Measurements from ENCODE around the gene ANKRD10.

The ANKRD10 gene

DNA sequence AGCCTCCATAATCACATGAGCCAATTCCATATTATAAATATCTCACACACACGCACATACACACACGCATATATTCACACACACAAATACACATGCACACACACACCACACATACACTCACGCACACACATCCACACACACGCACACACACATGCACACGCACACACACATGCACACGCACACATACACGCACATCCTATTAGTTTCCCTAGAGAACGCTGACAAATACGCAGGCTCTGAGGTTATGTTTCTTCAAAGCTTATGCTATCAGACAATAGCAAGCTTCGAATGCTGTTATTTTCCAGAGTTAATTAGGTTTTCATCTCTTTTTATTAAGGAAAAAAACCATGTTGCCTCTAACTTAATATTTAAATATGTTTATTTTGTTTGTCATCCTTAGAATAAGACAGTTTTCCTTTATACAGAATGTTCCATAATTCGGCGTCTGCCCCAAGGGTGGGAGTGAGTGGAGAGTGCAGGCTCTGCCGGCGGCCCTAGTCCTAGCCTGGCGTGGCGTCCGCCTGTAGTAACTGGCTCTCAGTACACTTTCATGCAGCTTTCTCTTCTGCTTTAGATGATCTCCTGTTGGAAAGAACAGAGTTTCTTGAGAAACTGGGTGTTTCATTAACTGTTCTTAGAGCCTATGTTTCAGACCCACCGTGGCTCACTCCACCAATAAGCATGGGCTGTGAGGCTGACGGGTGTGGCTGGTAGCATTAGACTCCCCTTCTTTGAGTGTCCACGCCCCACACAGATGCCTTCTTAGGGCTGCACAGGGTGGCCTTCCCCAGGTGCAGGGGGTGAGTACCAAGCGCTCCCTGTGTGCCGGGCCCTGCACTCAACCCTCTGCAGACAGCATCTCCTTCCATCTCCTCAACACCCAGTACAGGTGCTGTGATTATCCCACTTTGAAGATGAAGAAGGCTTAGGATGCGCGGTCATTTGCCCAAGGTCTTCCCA, 30.4 kb upstream of the ANKRD10 start:
- 100% methylated on average over 5 of the region's 24 CpGs; no CpG with 5 or more reads in 1 of the 2 donors for WGBS, 2 donors (ENCODE audit: extremely low coverage in 2 of 2, insufficient read length in 2 of 2, insufficient replicate concordance in 1 of 2)
- no peak overlapping the region for H3K14ac ChIP-seq (ENCODE audit: low read length)
- H3K23ac ChIP-seq (ENCODE audit: low read depth, low read length, poor library complexity): no peak overlapping the region
- no peak overlapping the region for H3K27ac ChIP-seq (replicated peaks; ENCODE audit: low read length)
- H2BK120ac ChIP-seq (ENCODE audit: low read depth, low read length): peak overlapping the region; percentile 21
- no peaks in the 10 kb centered on the region for H3K79me1 ChIP-seq (ENCODE audit: low read depth, low read length)
- no peak overlapping the region for H4K8ac ChIP-seq (ENCODE audit: low read depth, low read length)
- H4K91ac ChIP-seq (ENCODE audit: low read depth, low read length, poor library complexity): no peak overlapping the region
- DNase-seq (ENCODE audit: low spot score): no peak
- no peak overlapping the region for H3K4me2 ChIP-seq (ENCODE audit: insufficient read depth, low read length, poor library complexity, severe bottlenecking)
- H2AFZ ChIP-seq (ENCODE audit: low read length): no peak overlapping the region
- no peak overlapping the region for H3K4me3 ChIP-seq (ENCODE audit: low read length in 2 of 2)
- H3K9me3 ChIP-seq (replicated peaks in 1 of 2; ENCODE audit: control insufficient read depth in 2 of 2, insufficient read depth in 1 of 2, low read depth in 1 of 2, low read length in 2 of 2): no peaks in the 10 kb centered on the region
- no peak overlapping the region for H2BK12ac ChIP-seq (ENCODE audit: low read length)
- H3K27me3 ChIP-seq (ENCODE audit: control insufficient read depth in 3 of 3, insufficient read depth in 3 of 3, low read depth in 1 of 3, low read length in 3 of 3): peaks cover 0 to 4% (median 0%) of the 10 kb centered on the region in 3 experiments
- no peak overlapping the region for H2BK15ac ChIP-seq (ENCODE audit: low read length)
- peak overlapping the region; percentile 79 for H2AK5ac ChIP-seq (ENCODE audit: low read depth, low read length)
- no peak overlapping the region for H2BK5ac ChIP-seq (ENCODE audit: low read length)
- H3K36me3 ChIP-seq (replicated peaks in 1 of 2; ENCODE audit: control insufficient read depth in 2 of 2, insufficient read depth in 2 of 2, low read length in 2 of 2): no peaks in the 10 kb centered on the region
- H3K4me1 ChIP-seq (ENCODE audit: control insufficient read depth in 2 of 2, insufficient read depth in 1 of 2, low read depth in 1 of 2, low read length in 2 of 2): no peaks in the 10 kb centered on the region
- no peak overlapping the region for H3K4ac ChIP-seq (ENCODE audit: low read length)
- no peak overlapping the region for H3K18ac ChIP-seq (ENCODE audit: low read length)
- H3K9ac ChIP-seq (ENCODE audit: low read depth, low read length, poor library complexity): no peak overlapping the region

DNA sequence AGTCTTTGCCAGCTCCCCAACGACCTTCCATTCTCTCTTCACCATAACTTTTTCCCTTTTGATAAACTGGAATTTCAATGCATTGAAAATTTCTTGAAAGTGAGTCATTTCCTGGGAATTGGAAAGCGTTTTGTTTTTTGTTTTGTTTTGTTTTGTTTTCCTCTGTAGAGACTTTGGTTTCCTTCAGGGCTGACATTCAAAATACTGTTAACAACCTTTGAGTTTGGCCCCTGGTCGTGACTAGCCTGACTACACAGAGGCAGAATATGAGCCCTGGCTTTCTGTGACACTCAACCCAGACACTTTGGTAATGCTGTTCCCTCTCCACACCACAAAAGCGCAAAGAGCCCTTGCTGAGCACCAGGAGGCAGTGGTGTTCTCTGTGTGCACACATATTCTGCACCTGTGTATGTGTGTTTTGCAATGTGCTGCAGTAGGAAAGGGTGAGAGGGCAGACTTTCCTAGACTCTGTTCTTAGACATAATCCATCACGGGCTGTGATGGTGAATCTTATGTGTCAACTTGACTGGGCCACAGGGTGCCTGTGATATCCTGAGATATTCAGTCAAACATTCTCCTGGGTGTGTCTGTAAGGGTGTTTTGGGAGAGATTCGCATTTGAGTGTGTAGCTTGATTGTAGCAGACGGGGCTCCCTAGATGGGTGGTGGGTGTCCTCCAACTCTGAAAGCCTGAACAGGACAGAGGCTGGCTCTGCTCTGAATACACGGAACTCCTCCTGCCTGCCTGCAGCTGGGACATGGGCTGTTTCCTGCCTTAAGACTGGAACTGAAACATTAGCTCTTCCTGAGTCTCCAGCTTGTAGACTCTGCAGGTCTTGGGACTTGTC, 29.5 kb upstream of the ANKRD10 start:
- DNase-seq (ENCODE audit: low spot score): no peak

DNA sequence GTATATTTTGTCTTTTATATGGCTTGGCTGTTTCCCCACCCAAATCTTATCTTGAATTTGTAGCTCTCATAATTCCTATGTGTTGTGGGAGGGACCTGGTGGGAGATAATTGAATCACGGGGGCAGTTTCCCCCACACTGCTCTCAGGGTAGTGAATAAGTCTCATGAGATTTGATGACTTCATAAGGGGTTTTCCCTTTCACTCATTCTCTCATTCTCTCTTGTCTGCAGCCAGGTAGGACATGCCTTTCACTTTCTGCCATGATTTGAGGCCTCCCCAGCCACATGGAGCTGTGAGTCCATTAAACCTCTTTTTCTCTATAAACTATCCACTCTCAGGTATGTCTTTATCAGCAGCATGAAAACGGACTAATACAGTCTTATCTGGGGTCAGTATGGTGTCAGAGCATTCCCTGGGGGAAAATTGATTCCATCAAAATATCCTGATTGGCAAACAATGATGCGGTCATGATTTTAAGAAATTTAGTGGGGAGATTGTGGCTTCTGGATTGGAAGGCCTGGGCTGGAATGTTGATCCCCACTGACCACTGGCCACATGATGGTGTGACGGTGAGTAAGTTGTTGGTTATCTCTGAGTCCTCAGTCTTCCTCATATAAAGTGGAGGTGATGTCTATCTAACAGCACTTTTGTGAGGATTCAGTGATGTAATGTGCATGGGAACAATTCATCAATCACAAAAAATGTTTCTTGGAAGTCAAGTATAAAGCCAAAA, 27.5 kb upstream of the ANKRD10 start:
- H3K27ac ChIP-seq (replicated peaks; ENCODE audit: low read length): no peak overlapping the region
- H3K27me3 ChIP-seq (ENCODE audit: control insufficient read depth in 3 of 3, insufficient read depth in 3 of 3, low read depth in 1 of 3, low read length in 3 of 3): peaks cover 0 to 4% (median 0%) of the 10 kb centered on the region in 3 experiments
- no peak overlapping the region for H3K4me3 ChIP-seq (ENCODE audit: low read length in 2 of 2)
- no peak overlapping the region for H4K91ac ChIP-seq (ENCODE audit: low read depth, low read length, poor library complexity)
- no peaks in the 10 kb centered on the region for H3K36me3 ChIP-seq (replicated peaks in 1 of 2; ENCODE audit: control insufficient read depth in 2 of 2, insufficient read depth in 2 of 2, low read length in 2 of 2)
- no peak overlapping the region for H4K8ac ChIP-seq (ENCODE audit: low read depth, low read length)
- WGBS, 2 donors (ENCODE audit: extremely low coverage in 2 of 2, insufficient read length in 2 of 2, insufficient replicate concordance in 1 of 2): no CpG with 5 or more reads among the region's 4 CpGs
- H3K14ac ChIP-seq (ENCODE audit: low read length): no peak overlapping the region
- H2BK5ac ChIP-seq (ENCODE audit: low read length): no peak overlapping the region
- no peak overlapping the region for H2BK12ac ChIP-seq (ENCODE audit: low read length)
- no peak overlapping the region for H2BK120ac ChIP-seq (ENCODE audit: low read depth, low read length)
- no peak overlapping the region for H3K18ac ChIP-seq (ENCODE audit: low read length)
- no peaks in the 10 kb centered on the region for H3K79me1 ChIP-seq (ENCODE audit: low read depth, low read length)
- H2AK5ac ChIP-seq (ENCODE audit: low read depth, low read length): no peak overlapping the region
- no peaks in the 10 kb centered on the region for H3K9me3 ChIP-seq (replicated peaks in 1 of 2; ENCODE audit: control insufficient read depth in 2 of 2, insufficient read depth in 1 of 2, low read depth in 1 of 2, low read length in 2 of 2)
- H2AFZ ChIP-seq (ENCODE audit: low read length): no peak overlapping the region
- H3K4ac ChIP-seq (ENCODE audit: low read length): no peak overlapping the region
- no peak overlapping the region for H3K23ac ChIP-seq (ENCODE audit: low read depth, low read length, poor library complexity)
- no peak overlapping the region for H3K4me2 ChIP-seq (ENCODE audit: insufficient read depth, low read length, poor library complexity, severe bottlenecking)
- no peak overlapping the region for H3K9ac ChIP-seq (ENCODE audit: low read depth, low read length, poor library complexity)
- DNase-seq (ENCODE audit: low spot score): no peak
- H2BK15ac ChIP-seq (ENCODE audit: low read length): no peak overlapping the region
- H3K4me1 ChIP-seq (ENCODE audit: control insufficient read depth in 2 of 2, insufficient read depth in 1 of 2, low read depth in 1 of 2, low read length in 2 of 2): no peaks in the 10 kb centered on the region

More for the DNA sequence above, 29.5 kb upstream of the ANKRD10 start:
- no peak overlapping the region for H2BK12ac ChIP-seq (ENCODE audit: low read length)
- H3K27me3 ChIP-seq (ENCODE audit: control insufficient read depth in 3 of 3, insufficient read depth in 3 of 3, low read depth in 1 of 3, low read length in 3 of 3): peaks cover 0 to 4% (median 0%) of the 10 kb centered on the region in 3 experiments
- H3K4me3 ChIP-seq (ENCODE audit: low read length in 2 of 2): no peak overlapping the region
- no peak overlapping the region for H2AK5ac ChIP-seq (ENCODE audit: low read depth, low read length)
- H3K36me3 ChIP-seq (replicated peaks in 1 of 2; ENCODE audit: control insufficient read depth in 2 of 2, insufficient read depth in 2 of 2, low read length in 2 of 2): no peaks in the 10 kb centered on the region
- no peak overlapping the region for H4K8ac ChIP-seq (ENCODE audit: low read depth, low read length)
- H3K79me1 ChIP-seq (ENCODE audit: low read depth, low read length): no peaks in the 10 kb centered on the region
- no peak overlapping the region for H4K91ac ChIP-seq (ENCODE audit: low read depth, low read length, poor library complexity)
- H3K23ac ChIP-seq (ENCODE audit: low read depth, low read length, poor library complexity): no peak overlapping the region
- H3K9me3 ChIP-seq (replicated peaks in 1 of 2; ENCODE audit: control insufficient read depth in 2 of 2, insufficient read depth in 1 of 2, low read depth in 1 of 2, low read length in 2 of 2): no peaks in the 10 kb centered on the region
- H2BK120ac ChIP-seq (ENCODE audit: low read depth, low read length): no peak overlapping the region
- H2AFZ ChIP-seq (ENCODE audit: low read length): no peak overlapping the region
- H3K18ac ChIP-seq (ENCODE audit: low read length): no peak overlapping the region
- no peak overlapping the region for H3K9ac ChIP-seq (ENCODE audit: low read depth, low read length, poor library complexity)
- no peak overlapping the region for H3K14ac ChIP-seq (ENCODE audit: low read length)
- H3K4ac ChIP-seq (ENCODE audit: low read length): no peak overlapping the region
- WGBS, 2 donors (ENCODE audit: extremely low coverage in 2 of 2, insufficient read length in 2 of 2, insufficient replicate concordance in 1 of 2): no CpG with 5 or more reads among the region's 8 CpGs
- no peaks in the 10 kb centered on the region for H3K4me1 ChIP-seq (ENCODE audit: control insufficient read depth in 2 of 2, insufficient read depth in 1 of 2, low read depth in 1 of 2, low read length in 2 of 2)
- no peak overlapping the region for H2BK5ac ChIP-seq (ENCODE audit: low read length)
- no peak overlapping the region for H2BK15ac ChIP-seq (ENCODE audit: low read length)
- no peak overlapping the region for H3K27ac ChIP-seq (replicated peaks; ENCODE audit: low read length)
- no peak overlapping the region for H3K4me2 ChIP-seq (ENCODE audit: insufficient read depth, low read length, poor library complexity, severe bottlenecking)

All from neuronal stem cell (in vitro differentiated cells).